OCI-LY1 (cell line): ENCODE data around the gene MEIOB.

Experiments used
- EZH2 ChIP-seq: fragments of 200-600 bp; sonication (generic), shearing (Covaris generic); IDR thresholded peaks from 2 replicates; pipeline ENCODE4 v1.8.0; 2017; ENCODE audit warnings: borderline replicate concordance, mixed run types, mild to moderate bottlenecking, antibody characterized with exemption, low read length, moderate library complexity, mixed read lengths
- TF ChIP-seq, protein P1 (sequence below): fragments of 200-600 bp; sonication (generic), shearing (Covaris generic); IDR thresholded peaks from 2 replicates; pipeline ENCODE4 v1.5.1; 2017; ENCODE audit warnings: mild to moderate bottlenecking, antibody characterized with exemption, low read length, moderate library complexity, mixed read lengths

DNA sequence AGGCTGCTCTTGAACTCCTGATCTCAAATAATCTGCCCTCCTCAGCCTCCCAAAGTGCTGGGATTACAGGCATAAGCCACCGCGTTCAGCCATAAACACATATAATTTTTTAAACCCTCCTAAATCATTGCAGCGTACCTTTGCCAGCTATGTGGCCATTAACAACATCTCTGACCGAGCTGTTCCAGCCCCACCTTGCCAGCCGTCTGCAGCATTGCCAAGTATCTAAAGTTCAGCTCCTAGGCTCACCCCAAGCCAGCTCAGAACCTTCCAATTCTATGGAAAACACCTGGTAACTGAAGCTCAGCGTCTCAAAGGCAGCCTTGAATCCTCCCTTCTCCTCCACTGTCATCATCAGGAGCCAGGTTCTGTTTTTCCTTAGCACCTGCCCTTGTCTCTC lies 5.1 kb upstream of the MEIOB start:
- TF ChIP-seq, protein P1, sequence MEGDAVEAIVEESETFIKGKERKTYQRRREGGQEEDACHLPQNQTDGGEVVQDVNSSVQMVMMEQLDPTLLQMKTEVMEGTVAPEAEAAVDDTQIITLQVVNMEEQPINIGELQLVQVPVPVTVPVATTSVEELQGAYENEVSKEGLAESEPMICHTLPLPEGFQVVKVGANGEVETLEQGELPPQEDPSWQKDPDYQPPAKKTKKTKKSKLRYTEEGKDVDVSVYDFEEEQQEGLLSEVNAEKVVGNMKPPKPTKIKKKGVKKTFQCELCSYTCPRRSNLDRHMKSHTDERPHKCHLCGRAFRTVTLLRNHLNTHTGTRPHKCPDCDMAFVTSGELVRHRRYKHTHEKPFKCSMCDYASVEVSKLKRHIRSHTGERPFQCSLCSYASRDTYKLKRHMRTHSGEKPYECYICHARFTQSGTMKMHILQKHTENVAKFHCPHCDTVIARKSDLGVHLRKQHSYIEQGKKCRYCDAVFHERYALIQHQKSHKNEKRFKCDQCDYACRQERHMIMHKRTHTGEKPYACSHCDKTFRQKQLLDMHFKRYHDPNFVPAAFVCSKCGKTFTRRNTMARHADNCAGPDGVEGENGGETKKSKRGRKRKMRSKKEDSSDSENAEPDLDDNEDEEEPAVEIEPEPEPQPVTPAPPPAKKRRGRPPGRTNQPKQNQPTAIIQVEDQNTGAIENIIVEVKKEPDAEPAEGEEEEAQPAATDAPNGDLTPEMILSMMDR: no peak
- no peak for TF ChIP-seq EZH2
